SK-N-SH (cell line): ENCODE data around the gene SLC15A2. TPM values are rescaled to one million over a fixed set of nuclear protein-coding genes. Genes with fewer than 3 reads are reported as not detected.

Source experiments
- CTCF ChIA-PET: fragments of 300-600, 350-600 bp; formaldehyde crosslinking; extraction: SDS; loops from one replicate; lab custom pipeline; 2021; lab: Yijun Ruan, JAX
- POLR2A ChIA-PET: fragments of 350-600 bp; sonication (Branson Sonifier 250); formaldehyde crosslinking; extraction: SDS; loops from one replicate; lab custom pipeline; 2020; ENCODE audit warnings: antibody characterized with exemption, inconsistent platforms; lab: Yijun Ruan, JAX
- DNase-seq: peaks from one replicate; pipeline ENCODE4 v3.0.0; 2012
- H2AFZ ChIP-seq: fragments of 200-600 bp; sonication (generic); 2 replicates; pipeline ENCODE4 v1.8.1; 2016; ENCODE audit warnings: antibody characterized with exemption, mild to moderate bottlenecking, low read depth
- H3F3A ChIP-seq: fragments of 200-600 bp; sonication (generic); replicated peaks from 2 replicates; pipeline ENCODE3; 2016; ENCODE audit warnings: antibody characterized with exemption, mild to moderate bottlenecking; ENCODE audit not compliant: insufficient read depth
- H3K27ac ChIP-seq, 2 experiments: fragments of 200-500 bp in 1 of 2; fragments of 200-600 bp in 1 of 2; sonication (Bioruptor generic) in 1 of 2; sonication (generic), shearing (Covaris generic) in 1 of 2; 2 replicates each; pipeline versions ENCODE4 v1.5.1 to v1.6.1; 2014 to 2016; ENCODE audit warnings: low read depth in 2 of 2, inconsistent platforms in 1 of 2, low read length in 1 of 2, mild to moderate bottlenecking in 1 of 2, mixed read lengths in 1 of 2
- H3K27me3 ChIP-seq: fragments of 200-600 bp; sonication (generic), shearing (Covaris generic); 2 replicates; pipeline ENCODE4 v1.6.1; 2016; ENCODE audit warnings: mixed run types; ENCODE audit not compliant: insufficient read depth
- H3K36me3 ChIP-seq, 2 experiments: fragments of 200-500 bp in 1 of 2; fragments of 200-600 bp in 1 of 2; sonication (Bioruptor generic) in 1 of 2; sonication (generic) in 1 of 2; replicated peaks in 1 of 2; 2 replicates each; pipeline versions ENCODE3 to v1.5.1; 2014 to 2016; ENCODE audit warnings: low read length in 1 of 2, mild to moderate bottlenecking in 1 of 2; ENCODE audit not compliant: insufficient read depth in 2 of 2, control insufficient read depth in 1 of 2
- H3K4me1 ChIP-seq, 2 experiments: fragments of 200-500 bp in 1 of 2; fragments of 200-600 bp in 1 of 2; sonication (Bioruptor generic) in 1 of 2; sonication (generic), shearing (Covaris generic) in 1 of 2; 2 replicates each; pipeline versions ENCODE4 v1.5.1 to v1.6.1; 2014 to 2016; ENCODE audit warnings: low read depth in 1 of 2, low read length in 1 of 2, mixed run types in 1 of 2; ENCODE audit not compliant: insufficient read depth in 2 of 2, control insufficient read depth in 1 of 2
- H3K4me2 ChIP-seq: fragments of 200-600 bp; sonication (generic), shearing (Covaris generic); 2 replicates; pipeline ENCODE4 v1.6.1; 2017; ENCODE audit warnings: mixed run types
- H3K4me3 ChIP-seq, 2 experiments: fragments of 200-500 bp in 1 of 2; fragments of 200-600 bp in 1 of 2; sonication (Bioruptor generic) in 1 of 2; sonication (generic), shearing (Covaris generic) in 1 of 2; 2 replicates each; pipeline versions ENCODE4 v1.5.1 to v1.8.1; 2014 to 2016; ENCODE audit warnings: low read depth in 2 of 2, inconsistent platforms in 1 of 2, low read length in 1 of 2, mild to moderate bottlenecking in 1 of 2, mixed read lengths in 1 of 2, moderate library complexity in 1 of 2
- H3K79me2 ChIP-seq: fragments of 200-600 bp; sonication (generic); 2 replicates; pipeline ENCODE4 v1.8.1; 2017; ENCODE audit warnings: mild to moderate bottlenecking; ENCODE audit not compliant: insufficient read depth
- H3K9ac ChIP-seq: fragments of 200-600 bp; sonication (generic); 2 replicates; pipeline ENCODE4 v1.6.1; 2017; ENCODE audit warnings: mixed run types
- H3K9me2 ChIP-seq: fragments of 200-600 bp; sonication (generic); 2 replicates; pipeline ENCODE4 v1.6.1; 2017; ENCODE audit warnings: mixed run types
- H3K9me3 ChIP-seq: fragments of 200-600 bp; sonication (generic); 2 replicates; pipeline ENCODE4 v1.6.1; 2017; ENCODE audit warnings: mixed run types, mild to moderate bottlenecking, moderate library complexity
- H4K20me1 ChIP-seq: fragments of 200-600 bp; sonication (generic); 2 replicates; pipeline ENCODE4 v1.6.1; 2017; ENCODE audit warnings: mild to moderate bottlenecking, mixed run types; ENCODE audit not compliant: insufficient read depth
- CHD2 ChIP-seq: fragments of 150-350 bp; IDR thresholded peaks from 2 replicates; pipeline ENCODE4 v1.6.1; 2018; ENCODE audit warnings: low read length; ENCODE audit not compliant: partially characterized antibody
- CTCF ChIP-seq: fragments of 200-600 bp; sonication (generic); IDR thresholded peaks from 2 replicates; pipeline ENCODE4 v1.6.1; 2017; ENCODE audit warnings: antibody characterized with exemption, mild to moderate bottlenecking, moderate library complexity
- ELF1 ChIP-seq: IDR thresholded peaks from 2 replicates; pipeline ENCODE4 v1.4.0; 2012
- FOSL2 ChIP-seq: IDR thresholded peaks from 2 replicates; pipeline ENCODE4 v1.4.0; 2012; ENCODE audit warnings: low read depth, mild to moderate bottlenecking, moderate library complexity, borderline replicate concordance
- FOXJ3 ChIP-seq: sonication (generic); formaldehyde crosslinking; IDR thresholded peaks from 2 replicates; pipeline ENCODE4 v1.5.1; 2020; ENCODE audit warnings: mild to moderate bottlenecking, missing genetic modification reagents
- GABPA ChIP-seq: IDR thresholded peaks from 2 replicates; pipeline ENCODE4 v1.4.0; 2012; ENCODE audit warnings: low read depth, mild to moderate bottlenecking
- GATA2 ChIP-seq: sonication (generic); formaldehyde crosslinking; IDR thresholded peaks from 2 replicates; pipeline ENCODE4 v1.5.0; 2020; ENCODE audit warnings: mild to moderate bottlenecking, missing genetic modification reagents
- JUND ChIP-seq: IDR thresholded peaks from 2 replicates; pipeline ENCODE4 v1.4.0; 2012
- MEF2A ChIP-seq: IDR thresholded peaks from 2 replicates; pipeline ENCODE4 v1.4.0; 2012; ENCODE audit warnings: low read depth, borderline replicate concordance
- MXI1 ChIP-seq: IDR thresholded peaks from 2 replicates; pipeline ENCODE4 v1.6.1; 2012; ENCODE audit warnings: mild to moderate bottlenecking, low read depth, low read length, improper control_type of control experiment
- POLR2AphosphoS5 ChIP-seq: IDR thresholded peaks from 2 replicates; pipeline ENCODE4 v1.6.1; 2012; ENCODE audit warnings: low read depth, low read length
- RCOR1 ChIP-seq: fragments of 150-350 bp; IDR thresholded peaks from 2 replicates; pipeline ENCODE4 v1.6.1; 2017; ENCODE audit warnings: antibody characterized with exemption, low read length
- REST ChIP-seq: IDR thresholded peaks from 2 replicates; pipeline ENCODE4 v1.6.1; 2012; ENCODE audit warnings: mild to moderate bottlenecking, low read depth, low read length, moderate library complexity
- RXRA ChIP-seq: IDR thresholded peaks from 2 replicates; pipeline ENCODE4 v1.4.0; 2012; ENCODE audit warnings: low read depth, mild to moderate bottlenecking, borderline replicate concordance
- SMC3 ChIP-seq: IDR thresholded peaks from 2 replicates; pipeline ENCODE4 v1.6.1; 2012; ENCODE audit warnings: low read depth, low read length, improper control_type of control experiment
- TCF12 ChIP-seq: IDR thresholded peaks from 2 replicates; pipeline ENCODE4 v1.4.0; 2012
- TEAD4 ChIP-seq: IDR thresholded peaks from 2 replicates; pipeline ENCODE4 v1.4.0; 2012; ENCODE audit warnings: mild to moderate bottlenecking, borderline replicate concordance; ENCODE audit not compliant: insufficient read depth
- WGBS: methylation state at CpG from one replicate; pipeline ENCODE4 v1.1.6; 2017; ENCODE audit warnings: low lambda C conversion rate; 5-methylcytosine and 5-hydroxymethylcytosine counted together
- polyA plus RNA-seq, 3 experiments: library from polyadenylated mRNA; depleted of rRNA; stranded (reverse); fragments of >200 nt; gene quantifications; 2 replicates each; pipeline ENCODE4 v1.2.3, GENCODE V29; 2012

Gene SLC15A2
- polyA plus RNA-seq, 1 of the 3 experiments (the other 2 are of a cell fraction): 0.10 TPM

GRCh38 chr3:121943431-121943830 lies 49.2 kb downstream of the SLC15A2 start:
- Histone ChIP-seq H3K27me3 (no peaks in the 10 kb centered on the region), H3F3A (no peaks in the 10 kb centered on the region), H3K4me2 (no peak overlapping the region), H2AFZ (no peak overlapping the region), H3K9me3 (no peaks in the 10 kb centered on the region), H3K27ac (no peak overlapping the region), H3K36me3 (no peaks in the 10 kb centered on the region), H3K9me2 (no peaks in the 10 kb centered on the region), H3K4me3 (no peak overlapping the region), H3K4me1 (no peaks in the 10 kb centered on the region), H3K9ac (no peak overlapping the region), H4K20me1 (no peaks in the 10 kb centered on the region), H3K79me2 (no peaks in the 10 kb centered on the region)
- DNase-seq: no peak
- CTCF ChIA-PET: interaction anchor here (0.6 to 0.7 kb wide), 2 partner anchors 145 to 731 kb away, joined by 3 read pairs; no protein-coding TSS in a partner anchor
- TF ChIP-seq ELF1 (no peak), GABPA (no peak), GATA2 (CRISPR knock-in tag) (no peak), MEF2A (no peak), FOSL2 (no peak), TEAD4 (no peak), CTCF (no peak), RXRA (no peak), CHD2 (no peak), TCF12 (no peak)
- POLR2A ChIA-PET: no interaction called here

- H3K9me2 ChIP-seq: no peaks in the 10 kb centered on the region
- no peak overlapping the region for H3K4me2 ChIP-seq
- TF ChIP-seq POLR2AphosphoS5: no peak
- TF ChIP-seq FOSL2: no peak
- no peak for TF ChIP-seq RXRA
- TF ChIP-seq RCOR1: no peak
- no peak for TF ChIP-seq TEAD4
- no peak for TF ChIP-seq SMC3
- no peak for TF ChIP-seq FOXJ3 (CRISPR knock-in tag)
- no peak for TF ChIP-seq MXI1
- TF ChIP-seq REST: no peak
- TF ChIP-seq JUND: no peak
- no peaks in the 10 kb centered on the region for H3K36me3 ChIP-seq
- WGBS: 15% methylated on average over 1 of the region's 1 CpG
- DNase-seq: no peak
- H2AFZ ChIP-seq: no peak overlapping the region
- H3K4me3 ChIP-seq: no peak overlapping the region
- H3K27me3 ChIP-seq: no peaks in the 10 kb centered on the region
- CTCF ChIA-PET: interaction anchor here (1.0 kb wide), 1 partner anchor 47 kb away, joined by 3 read pairs; no protein-coding TSS in a partner anchor
- peaks cover 5% of the 10 kb centered on the region; the same call in 1 of the 2 replicates for H3K9me3 ChIP-seq
- POLR2A ChIA-PET: no interaction called here
- H3K4me1 ChIP-seq: no peaks in the 10 kb centered on the region
- no peaks in the 10 kb centered on the region for H4K20me1 ChIP-seq
- no peaks in the 10 kb centered on the region for H3F3A ChIP-seq
- H3K79me2 ChIP-seq: no peaks in the 10 kb centered on the region
- H3K27ac ChIP-seq: no peak overlapping the region
- no peak overlapping the region for H3K9ac ChIP-seq
Measured at GRCh38 chr3:121948641-121949040, 54.4 kb downstream of the SLC15A2 start.
